Measurements from ENCODE around the gene ZBED5.

- TF ChIP-seq POLR2A (IDR thresholded peaks at IDR 0.05; ENCODE audit: low read depth, low read length) = no peak
- TF ChIP-seq POLR2AphosphoS5 (IDR thresholded peaks at IDR 0.05; ENCODE audit: low read depth, low read length) = no peak
- no peak for TF ChIP-seq TAF1 (IDR thresholded peaks at IDR 0.05; ENCODE audit: low read depth, low read length)
- no peak for TF ChIP-seq SPI1 (IDR thresholded peaks at IDR 0.05; ENCODE audit: low read depth, low read length)
Measured at GRCh38 chr11:10803676-10804075, 54.2 kb downstream of the ZBED5 start.

Measured in GM12891 (cell line).